ENCODE results near the gene ADNP.

GRCh38 chr20:50876816-50877215 is 54.4 kb downstream of the ADNP start:
- TF ChIP-seq, protein P1, sequence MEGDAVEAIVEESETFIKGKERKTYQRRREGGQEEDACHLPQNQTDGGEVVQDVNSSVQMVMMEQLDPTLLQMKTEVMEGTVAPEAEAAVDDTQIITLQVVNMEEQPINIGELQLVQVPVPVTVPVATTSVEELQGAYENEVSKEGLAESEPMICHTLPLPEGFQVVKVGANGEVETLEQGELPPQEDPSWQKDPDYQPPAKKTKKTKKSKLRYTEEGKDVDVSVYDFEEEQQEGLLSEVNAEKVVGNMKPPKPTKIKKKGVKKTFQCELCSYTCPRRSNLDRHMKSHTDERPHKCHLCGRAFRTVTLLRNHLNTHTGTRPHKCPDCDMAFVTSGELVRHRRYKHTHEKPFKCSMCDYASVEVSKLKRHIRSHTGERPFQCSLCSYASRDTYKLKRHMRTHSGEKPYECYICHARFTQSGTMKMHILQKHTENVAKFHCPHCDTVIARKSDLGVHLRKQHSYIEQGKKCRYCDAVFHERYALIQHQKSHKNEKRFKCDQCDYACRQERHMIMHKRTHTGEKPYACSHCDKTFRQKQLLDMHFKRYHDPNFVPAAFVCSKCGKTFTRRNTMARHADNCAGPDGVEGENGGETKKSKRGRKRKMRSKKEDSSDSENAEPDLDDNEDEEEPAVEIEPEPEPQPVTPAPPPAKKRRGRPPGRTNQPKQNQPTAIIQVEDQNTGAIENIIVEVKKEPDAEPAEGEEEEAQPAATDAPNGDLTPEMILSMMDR (conservative IDR thresholded peaks at IDR 0.05; ENCODE audit: low read depth, low read length), result no peak
- TF ChIP-seq EZH2phosphoT487 (IDR thresholded peaks at IDR 0.05; ENCODE audit: borderline replicate concordance, low read length) (no peak), EZH2 (IDR thresholded peaks at IDR 0.05; ENCODE audit: low read length, unreplicated experiment) (no peak)
